Measurements from ENCODE around the gene GNA14. TPM values are rescaled to one million over a fixed set of nuclear protein-coding genes. Genes with fewer than 3 reads are reported as not detected.

Gene GNA14
- polyA plus RNA-seq, 1 donor = 6.0 TPM

DNA sequence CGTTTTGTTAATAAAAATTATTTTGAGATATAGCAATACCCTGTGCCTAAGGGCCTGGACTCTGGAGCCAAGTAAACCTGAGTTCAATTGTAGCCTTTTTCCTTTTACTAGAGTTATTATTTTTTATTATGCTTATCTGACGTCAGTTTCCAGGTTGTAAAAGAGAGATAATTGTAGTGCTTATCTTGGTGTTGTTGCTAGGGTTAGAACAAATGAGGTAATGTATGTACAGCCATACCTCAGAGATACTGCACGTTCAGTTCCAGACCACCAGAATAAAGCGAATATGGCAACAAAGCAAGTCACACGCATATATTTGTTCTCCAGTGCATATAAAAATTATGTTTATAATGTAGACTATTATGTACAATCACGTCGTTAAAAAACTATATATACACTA, 255.8 kb downstream of the GNA14 start:
- no peak for DNase-seq

- DNase-seq = no peak
These were observed 256.3 kb downstream of the GNA14 start for GRCh38 chr9:77391834-77392233.

GRCh38 chr9:77386187-77386586, 261.9 kb downstream of the GNA14 start:
- no peak for DNase-seq

- no peak for DNase-seq
These were observed 263.7 kb downstream of the GNA14 start for GRCh38 chr9:77384406-77384805.

- no peak for DNase-seq
These were observed 272.1 kb downstream of the GNA14 start for GRCh38 chr9:77375956-77376532.

GRCh38 chr9:77374266-77374665, 273.9 kb downstream of the GNA14 start:
- no peak for DNase-seq
